OCI-LY1 (cell line): ENCODE measurements around the gene CDC73.

Source experiments
- H2AFZ ChIP-seq: fragments of 200-600 bp; sonication (generic), shearing (Covaris generic); 2 replicates; pipeline ENCODE4 v1.6.0; 2014; ENCODE audit warnings: antibody characterized with exemption, mild to moderate bottlenecking, low read length
- H3F3A ChIP-seq: fragments of 200-600 bp; sonication (generic), shearing (Covaris generic); 2 replicates; pipeline ENCODE4 v1.6.0; 2014; ENCODE audit warnings: mild to moderate bottlenecking, antibody characterized with exemption, low read length, moderate library complexity; ENCODE audit not compliant: insufficient read depth
- H3K27ac ChIP-seq: fragments of 200-600 bp; sonication (generic); 2 replicates; pipeline ENCODE4 v1.5.1; 2014; ENCODE audit warnings: low read length, mixed run types, mild to moderate bottlenecking, low read depth; ENCODE audit not compliant: poor library complexity, severe bottlenecking
- H3K27me3 ChIP-seq: fragments of 200-600 bp; sonication (generic); 2 replicates; pipeline ENCODE4 v1.6.0; 2014; ENCODE audit warnings: antibody characterized with exemption, mild to moderate bottlenecking, low read length, moderate library complexity; ENCODE audit not compliant: insufficient read depth
- H3K36me3 ChIP-seq: fragments of 200-600 bp; sonication (generic); 2 replicates; pipeline ENCODE4 v1.6.1; 2014; ENCODE audit warnings: mild to moderate bottlenecking, antibody characterized with exemption, low read length, moderate library complexity, mixed read lengths; ENCODE audit not compliant: insufficient read depth
- H3K4me1 ChIP-seq: fragments of 200-600 bp; sonication (generic); 2 replicates; pipeline ENCODE4 v1.5.1; 2014; ENCODE audit warnings: mild to moderate bottlenecking, low read length, moderate library complexity; ENCODE audit not compliant: insufficient read depth, severe bottlenecking
- H3K4me2 ChIP-seq: fragments of 200-600 bp; sonication (generic), shearing (Covaris generic); 2 replicates; pipeline ENCODE4 v1.6.1; 2014; ENCODE audit warnings: low read length
- H3K4me3 ChIP-seq: fragments of 200-600 bp; sonication (generic); 2 replicates; pipeline ENCODE4 v1.5.1; 2014; ENCODE audit warnings: low read length, low read depth, mild to moderate bottlenecking, mixed read lengths; ENCODE audit not compliant: poor library complexity, severe bottlenecking
- H3K79me2 ChIP-seq: fragments of 200-600 bp; shearing (Covaris generic); 2 replicates; pipeline ENCODE4 v1.6.1; 2016; ENCODE audit warnings: mixed run types, low read length, mixed read lengths; ENCODE audit not compliant: insufficient read depth
- H3K9ac ChIP-seq: fragments of 200-600 bp; sonication (generic), shearing (Covaris generic); 2 replicates; pipeline ENCODE4 v1.6.1; 2014; ENCODE audit warnings: mild to moderate bottlenecking, low read length, mixed read lengths
- H3K9me2 ChIP-seq: fragments of 200-600 bp; sonication (generic), shearing (Covaris generic); 2 replicates; pipeline ENCODE4 v1.6.1; 2014; ENCODE audit warnings: low read depth, mild to moderate bottlenecking, low read length, mixed read lengths
- H3K9me3 ChIP-seq: fragments of 200-600 bp; shearing (Covaris generic); 2 replicates; pipeline ENCODE4 v1.6.1; 2014; ENCODE audit warnings: low read length, mixed read lengths
- H4K20me1 ChIP-seq: fragments of 200-600 bp; sonication (generic), shearing (Covaris generic); 2 replicates; pipeline ENCODE4 v1.6.0; 2016; ENCODE audit warnings: mild to moderate bottlenecking, low read length; ENCODE audit not compliant: insufficient read depth
- EZH2 ChIP-seq: fragments of 200-600 bp; sonication (generic), shearing (Covaris generic); IDR thresholded peaks from 2 replicates; pipeline ENCODE4 v1.8.0; 2017; ENCODE audit warnings: borderline replicate concordance, mixed run types, mild to moderate bottlenecking, antibody characterized with exemption, low read length, moderate library complexity, mixed read lengths
- TF ChIP-seq, protein P1 (sequence below): fragments of 200-600 bp; sonication (generic), shearing (Covaris generic); IDR thresholded peaks from 2 replicates; pipeline ENCODE4 v1.5.1; 2017; ENCODE audit warnings: mild to moderate bottlenecking, antibody characterized with exemption, low read length, moderate library complexity, mixed read lengths

The CDC73 gene

DNA sequence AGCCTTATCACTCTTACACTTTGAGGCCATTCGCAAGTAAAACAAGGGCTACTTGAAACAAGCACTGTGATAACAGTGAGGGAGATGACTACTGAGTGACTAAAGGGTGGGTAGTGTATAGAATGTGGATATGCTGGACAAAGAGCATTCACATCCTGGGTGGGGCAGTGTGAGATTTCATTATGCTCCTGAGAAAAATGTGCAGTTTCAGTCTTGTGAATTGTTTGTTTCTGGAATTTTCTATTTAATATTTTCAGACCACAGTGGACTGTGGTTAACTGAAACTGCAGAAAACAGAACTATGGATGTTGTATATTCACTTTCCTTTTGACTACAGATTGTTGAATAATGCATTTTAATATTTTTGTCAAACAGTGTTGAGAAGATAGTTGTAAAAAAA is 89.7 kb downstream of the CDC73 start:
- no peaks in the 10 kb centered on the region for H4K20me1 ChIP-seq
- peaks cover 74% of the 10 kb centered on the region for H3K36me3 ChIP-seq
- H3F3A ChIP-seq = no peaks in the 10 kb centered on the region
- no peaks in the 10 kb centered on the region for H3K79me2 ChIP-seq
- H3K27ac ChIP-seq = no peak overlapping the region
- H2AFZ ChIP-seq = no peak overlapping the region
- no peak overlapping the region for H3K4me3 ChIP-seq
- H3K4me2 ChIP-seq = no peak overlapping the region
- H3K9me3 ChIP-seq = peaks cover 4% of the 10 kb centered on the region; the same call in 1 of the 2 replicates
- no peaks in the 10 kb centered on the region for H3K4me1 ChIP-seq
- H3K9ac ChIP-seq = no peak overlapping the region
- TF ChIP-seq, protein P1, sequence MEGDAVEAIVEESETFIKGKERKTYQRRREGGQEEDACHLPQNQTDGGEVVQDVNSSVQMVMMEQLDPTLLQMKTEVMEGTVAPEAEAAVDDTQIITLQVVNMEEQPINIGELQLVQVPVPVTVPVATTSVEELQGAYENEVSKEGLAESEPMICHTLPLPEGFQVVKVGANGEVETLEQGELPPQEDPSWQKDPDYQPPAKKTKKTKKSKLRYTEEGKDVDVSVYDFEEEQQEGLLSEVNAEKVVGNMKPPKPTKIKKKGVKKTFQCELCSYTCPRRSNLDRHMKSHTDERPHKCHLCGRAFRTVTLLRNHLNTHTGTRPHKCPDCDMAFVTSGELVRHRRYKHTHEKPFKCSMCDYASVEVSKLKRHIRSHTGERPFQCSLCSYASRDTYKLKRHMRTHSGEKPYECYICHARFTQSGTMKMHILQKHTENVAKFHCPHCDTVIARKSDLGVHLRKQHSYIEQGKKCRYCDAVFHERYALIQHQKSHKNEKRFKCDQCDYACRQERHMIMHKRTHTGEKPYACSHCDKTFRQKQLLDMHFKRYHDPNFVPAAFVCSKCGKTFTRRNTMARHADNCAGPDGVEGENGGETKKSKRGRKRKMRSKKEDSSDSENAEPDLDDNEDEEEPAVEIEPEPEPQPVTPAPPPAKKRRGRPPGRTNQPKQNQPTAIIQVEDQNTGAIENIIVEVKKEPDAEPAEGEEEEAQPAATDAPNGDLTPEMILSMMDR = no peak
- no peak for TF ChIP-seq EZH2
- H3K27me3 ChIP-seq = no peaks in the 10 kb centered on the region
- H3K9me2 ChIP-seq = no peaks in the 10 kb centered on the region

DNA sequence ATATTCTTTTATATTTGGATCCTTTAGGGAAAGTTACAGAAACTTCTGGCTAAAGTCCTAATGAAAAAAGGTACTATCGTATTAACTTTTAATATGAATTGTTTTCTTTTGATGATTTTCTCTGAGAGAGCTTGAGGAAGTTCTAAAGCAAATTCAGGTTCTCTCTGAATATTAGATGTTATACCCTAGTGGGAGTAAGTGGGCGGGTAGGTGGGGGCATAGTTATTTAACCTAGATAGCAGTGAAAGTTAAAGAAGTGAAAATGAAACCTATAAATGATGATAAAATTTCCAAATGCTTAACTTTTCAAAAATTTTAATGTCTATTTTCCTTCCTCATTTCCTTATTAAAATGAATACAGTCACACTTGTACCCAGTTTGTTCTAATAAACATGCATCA is 90.8 kb downstream of the CDC73 start:
- H3K36me3 ChIP-seq = peaks cover 74% of the 10 kb centered on the region
- no peak overlapping the region for H3K27ac ChIP-seq
- H2AFZ ChIP-seq = no peak overlapping the region
- H3K4me1 ChIP-seq = no peaks in the 10 kb centered on the region
- H4K20me1 ChIP-seq = no peaks in the 10 kb centered on the region
- H3K4me3 ChIP-seq = no peak overlapping the region
- no peak overlapping the region for H3K9ac ChIP-seq
- no peaks in the 10 kb centered on the region for H3K27me3 ChIP-seq
- no peaks in the 10 kb centered on the region for H3K9me2 ChIP-seq
- TF ChIP-seq EZH2 = no peak
- TF ChIP-seq, protein P1 = no peak
- no peaks in the 10 kb centered on the region for H3F3A ChIP-seq
- H3K79me2 ChIP-seq = no peaks in the 10 kb centered on the region
- peaks cover 4% of the 10 kb centered on the region; the same call in 1 of the 2 replicates for H3K9me3 ChIP-seq
- no peak overlapping the region for H3K4me2 ChIP-seq

DNA sequence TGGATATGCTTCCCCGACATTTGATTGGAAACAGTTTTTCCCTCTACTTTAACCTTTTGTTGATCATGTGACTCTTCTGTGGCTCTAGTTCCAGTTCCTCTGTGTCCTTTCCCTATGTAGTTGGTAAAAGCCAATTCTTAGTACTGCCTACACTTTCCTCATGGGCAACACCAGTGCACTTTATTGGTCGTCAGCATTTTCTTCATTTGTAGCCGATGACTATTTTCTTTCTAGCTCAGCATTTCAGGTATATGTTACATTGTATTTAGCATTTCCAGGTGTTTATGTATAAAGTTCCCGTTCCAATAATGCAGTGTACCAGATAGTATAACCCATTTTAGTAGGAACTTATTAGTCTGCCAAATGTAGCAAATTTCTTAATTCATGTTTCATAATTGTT is 92.2 kb downstream of the CDC73 start:
- Histone ChIP-seq H3K36me3 (peaks cover 69% of the 10 kb centered on the region), H3K9ac (no peak overlapping the region)
- TF ChIP-seq EZH2 = no peak
- TF ChIP-seq, protein P1 = no peak

More for the DNA sequence above, 92.2 kb downstream of the CDC73 start:
- Histone ChIP-seq H3K27me3 (no peaks in the 10 kb centered on the region), H4K20me1 (no peaks in the 10 kb centered on the region), H3K9me2 (no peaks in the 10 kb centered on the region), H3K4me2 (no peak overlapping the region), H3K4me3 (no peak overlapping the region), H3K4me1 (no peaks in the 10 kb centered on the region), H3K27ac (no peak overlapping the region), H3K9me3 (no peaks in the 10 kb centered on the region), H2AFZ (no peak overlapping the region), H3F3A (no peaks in the 10 kb centered on the region), H3K79me2 (no peaks in the 10 kb centered on the region)
